IMR-90 (cell line): ENCODE measurements around the gene PIP5K1C. TPM values are rescaled to one million over a fixed set of nuclear protein-coding genes. Genes with fewer than 3 reads are reported as not detected.

ENCODE experiments used
- ATAC-seq: fragments of 200-7000 bp; cut with Tn5 transposase; 2 replicates; pipeline ENCODE4 v1.9.1; 2020; ENCODE audit warnings: low read depth, mild to moderate bottlenecking, moderate library complexity
- BruUV-seq: library from RNA; stranded (reverse); fragments of 400-500 nt; replicated peaks from 2 replicates; lab custom pipeline; 2021; lab: Mats Ljungman, UMichigan
- CTCF ChIA-PET: fragments of 300-600 bp; formaldehyde crosslinking; extraction: SDS; loops from one replicate; lab custom pipeline; 2021; ENCODE audit warnings: antibody characterized with exemption; lab: Yijun Ruan, JAX
- POLR2A ChIA-PET: fragments of 300-600 bp; sonication (Branson Sonifier 250); formaldehyde crosslinking; loops from one replicate; lab custom pipeline; 2022; ENCODE audit warnings: antibody characterized with exemption; ENCODE audit not compliant: unreplicated experiment; lab: Charles Lee
- DNase-seq: peaks from one replicate; pipeline ENCODE4 v3.0.0; 2013
- H2AFZ ChIP-seq: replicated peaks from 2 replicates; pipeline ENCODE3; 2013; ENCODE audit warnings: low read length, mild to moderate bottlenecking; ENCODE audit not compliant: poor library complexity
- H2AK5ac ChIP-seq: 2 replicates; pipeline ENCODE4 v1.6.1; 2013; ENCODE audit warnings: low read depth, low read length, inconsistent platforms
- H2AK9ac ChIP-seq: replicated peaks from 2 replicates; pipeline ENCODE3; 2013; ENCODE audit warnings: mild to moderate bottlenecking, low read depth, low read length, moderate library complexity; ENCODE audit not compliant: poor library complexity
- H2BK120ac ChIP-seq: 2 replicates; pipeline ENCODE4 v1.6.1; 2013; ENCODE audit warnings: low read depth, low read length, inconsistent platforms
- H2BK15ac ChIP-seq: 3 replicates; pipeline ENCODE4 v1.6.1; 2013; ENCODE audit warnings: low read depth, low read length, inconsistent platforms
- H2BK20ac ChIP-seq: 2 replicates; pipeline ENCODE4 v1.6.1; 2013; ENCODE audit warnings: low read depth, mild to moderate bottlenecking, inconsistent platforms, low read length, moderate library complexity
- H2BK5ac ChIP-seq: 2 replicates; pipeline ENCODE4 v1.6.1; 2013; ENCODE audit warnings: mild to moderate bottlenecking, low read depth, low read length, inconsistent platforms; ENCODE audit not compliant: poor library complexity, severe bottlenecking
- H3K14ac ChIP-seq: replicated peaks from 2 replicates; pipeline ENCODE4 v1.6.1; 2013; ENCODE audit warnings: low read depth, low read length, inconsistent platforms
- H3K18ac ChIP-seq: 2 replicates; pipeline ENCODE4 v1.6.1; 2013; ENCODE audit warnings: low read depth, low read length, control low read depth
- H3K23ac ChIP-seq: 2 replicates; pipeline ENCODE4 v1.6.1; 2013; ENCODE audit warnings: low read depth, low read length, inconsistent platforms
- H3K27ac ChIP-seq: 2 replicates; pipeline ENCODE4 v1.5.1; 2013; ENCODE audit warnings: mild to moderate bottlenecking, control low read depth, low read length; ENCODE audit not compliant: insufficient read depth
- H3K27me3 ChIP-seq: 2 replicates; pipeline ENCODE4 v1.6.1; 2013; ENCODE audit warnings: low read length; ENCODE audit not compliant: control insufficient read depth, insufficient read depth
- H3K36me3 ChIP-seq: 2 replicates; pipeline ENCODE4 v1.6.1; 2013; ENCODE audit warnings: low read length, mixed read lengths; ENCODE audit not compliant: control insufficient read depth, insufficient read depth
- H3K4ac ChIP-seq: 2 replicates; pipeline ENCODE4 v1.6.1; 2013; ENCODE audit warnings: low read depth, low read length, inconsistent platforms
- H3K4me1 ChIP-seq: 2 replicates; pipeline ENCODE4 v1.6.1; 2013; ENCODE audit warnings: low read length, mixed read lengths; ENCODE audit not compliant: control insufficient read depth, insufficient read depth
- H3K4me2 ChIP-seq: 2 replicates; pipeline ENCODE4 v1.6.1; 2013; ENCODE audit warnings: low read depth, mild to moderate bottlenecking, control low read depth, low read length, moderate library complexity
- H3K4me3 ChIP-seq: 2 replicates; pipeline ENCODE4 v1.5.1; 2013; ENCODE audit warnings: low read depth, mild to moderate bottlenecking, control low read depth, low read length, moderate library complexity; ENCODE audit not compliant: insufficient read depth
- H3K56ac ChIP-seq: 2 replicates; pipeline ENCODE4 v1.6.1; 2013; ENCODE audit warnings: low read length, inconsistent platforms; ENCODE audit not compliant: insufficient read depth; ENCODE audit errors: extremely low read depth
- H3K79me1 ChIP-seq, 2 experiments: 2 replicates each; pipeline ENCODE4 v1.6.1; 2013; ENCODE audit warnings: low read length in 2 of 2, inconsistent platforms in 1 of 2, low read depth in 1 of 2
- H3K9ac ChIP-seq: 2 replicates; pipeline ENCODE4 v1.6.1; 2013; ENCODE audit warnings: low read depth, low read length, control low read depth
- H3K9me1 ChIP-seq: 2 replicates; pipeline ENCODE4 v1.6.1; 2013; ENCODE audit warnings: low read length, inconsistent platforms; ENCODE audit not compliant: insufficient read depth
- H3K9me3 ChIP-seq: 2 replicates; pipeline ENCODE4 v1.6.1; 2013; ENCODE audit warnings: low read length; ENCODE audit not compliant: control insufficient read depth, insufficient read depth
- H4K20me1 ChIP-seq: 2 replicates; pipeline ENCODE4 v1.6.1; 2013; ENCODE audit warnings: low read length, inconsistent platforms; ENCODE audit not compliant: insufficient read depth
- H4K5ac ChIP-seq: 2 replicates; pipeline ENCODE4 v1.6.1; 2013; ENCODE audit warnings: mild to moderate bottlenecking, low read depth, low read length, control low read depth
- H4K8ac ChIP-seq, 2 experiments: 2 replicates each; pipeline ENCODE4 v1.6.1; 2013; ENCODE audit warnings: low read depth in 2 of 2, low read length in 2 of 2, control low read depth in 1 of 2, inconsistent platforms in 1 of 2
- H4K91ac ChIP-seq: 2 replicates; pipeline ENCODE4 v1.6.1; 2013; ENCODE audit warnings: low read depth, low read length, inconsistent platforms; ENCODE audit not compliant: insufficient read depth
- CEBPB ChIP-seq: IDR thresholded peaks from 2 replicates; pipeline ENCODE4 v1.6.1; 2012; ENCODE audit warnings: low read depth, low read length, improper control_type of control experiment
- FOS ChIP-seq: fragments of 150-350 bp; IDR thresholded peaks from 2 replicates; pipeline ENCODE4 v1.6.1; 2016; ENCODE audit warnings: low read depth, low read length
- MAFK ChIP-seq: IDR thresholded peaks from 2 replicates; pipeline ENCODE4 v1.6.1; 2012; ENCODE audit warnings: low read depth, low read length, improper control_type of control experiment
- MAZ ChIP-seq: IDR thresholded peaks from 2 replicates; pipeline ENCODE4 v1.6.1; 2012; ENCODE audit warnings: low read depth, mild to moderate bottlenecking, low read length, improper control_type of control experiment, moderate library complexity, borderline replicate concordance
- MXI1 ChIP-seq: IDR thresholded peaks from 2 replicates; pipeline ENCODE4 v1.6.1; 2012; ENCODE audit warnings: low read depth, mild to moderate bottlenecking, low read length, moderate library complexity, borderline replicate concordance
- POLR2A ChIP-seq: IDR thresholded peaks from 2 replicates; pipeline ENCODE4 v1.6.1; 2012; ENCODE audit warnings: mild to moderate bottlenecking, low read depth, low read length
- RAD21 ChIP-seq: IDR thresholded peaks from 2 replicates; pipeline ENCODE4 v1.6.1; 2012; ENCODE audit warnings: low read length, improper control_type of control experiment
- RCOR1 ChIP-seq: IDR thresholded peaks from 2 replicates; pipeline ENCODE4 v1.6.1; 2012; ENCODE audit warnings: mild to moderate bottlenecking, low read length, improper control_type of control experiment; ENCODE audit not compliant: insufficient replicate concordance
- RFX5 ChIP-seq: IDR thresholded peaks from 2 replicates; pipeline ENCODE4 v1.8.0; 2012; ENCODE audit warnings: low read depth, mild to moderate bottlenecking, low read length, moderate library complexity
- SMC3 ChIP-seq: fragments of 150-350 bp; IDR thresholded peaks from 2 replicates; pipeline ENCODE4 v1.6.1; 2016; ENCODE audit warnings: low read depth, mild to moderate bottlenecking, antibody characterized with exemption, low read length, moderate library complexity
- WGBS, 2 experiments: methylation state at CpG; one replicate each; pipeline versions ENCODE4 v1.1.5 to v1.1.7; 2013; ENCODE audit warnings: missing lambda C conversion rate in 2 of 2; ENCODE audit not compliant: insufficient read length in 1 of 2; ENCODE audit errors: extremely low coverage in 2 of 2; 5-methylcytosine and 5-hydroxymethylcytosine counted together
- dilution Hi-C: fragments of 300-500 bp; cut with HindIII; formaldehyde crosslinking; loops from one replicate; pipeline ENCODE4 v1.14.3; 2018; ENCODE audit warnings: low sequenced_read_pairs; ENCODE audit not compliant: unreplicated experiment
- in situ Hi-C: fragments of 300-500 bp; cut with MboI; formaldehyde crosslinking; loops from 3 replicates; pipeline ENCODE4 v1.14.3; 2019; ENCODE audit warnings: low sequenced_read_pairs, inconsistent platforms, mixed read lengths
- intact Hi-C: fragments of 100-400 bp; cut with micrococcal nuclease; formaldehyde crosslinking; loops from 2 replicates; pipeline ENCODE4 v1.10.0; 2022
- polyA plus RNA-seq, 3 experiments: library from polyadenylated mRNA; depleted of rRNA; stranded (reverse); fragments of >200 nt; gene quantifications; 2 replicates each; pipeline ENCODE4 v1.2.3, GENCODE V29; 2012; ENCODE audit warnings: low replicate concordance in 1 of 3
- total RNA-seq: library from RNA; depleted of rRNA; stranded (reverse); fragments of >200 nt; gene quantifications from 2 replicates; pipeline ENCODE4 v1.2.3, GENCODE V29; 2012
- TF ChIP-seq, protein P1 (sequence below): fragments of 150-350 bp; IDR thresholded peaks from 2 replicates; pipeline ENCODE4 v1.6.1; 2016; ENCODE audit warnings: low read depth, mild to moderate bottlenecking, low read length, moderate library complexity, borderline replicate concordance

The PIP5K1C gene
- total and polyA plus RNA-seq, 2 of the 4 experiments (the other 2 are of a cell fraction): 13.6 to 23.3 TPM

DNA sequence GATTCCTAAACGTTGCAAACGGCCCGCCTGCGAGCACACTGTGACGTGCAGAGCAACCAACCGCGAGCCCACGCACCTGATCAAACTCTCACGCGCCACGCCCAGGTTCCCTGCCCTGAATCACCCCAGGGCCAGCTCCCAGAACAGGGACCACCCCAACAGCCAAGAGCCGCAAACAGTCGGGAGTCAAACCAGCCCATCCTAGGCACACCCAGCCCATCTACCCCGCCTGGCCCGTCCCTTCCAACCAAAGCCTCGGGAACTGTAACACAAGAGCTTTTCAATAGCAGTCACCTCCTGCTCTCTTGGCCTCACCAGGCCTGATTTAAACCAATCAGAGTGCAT is 8.9 kb downstream of the PIP5K1C start:
- Histone ChIP-seq H4K8ac (no peak overlapping the region), H3K14ac (no peak overlapping the region), H3K4ac (no peak overlapping the region), H2BK15ac (no peak overlapping the region), H2AFZ (peak overlapping the region; percentile 7), H3K27me3 (no peaks in the 10 kb centered on the region), H3K4me2 (no peak overlapping the region), H3K27ac (no peak overlapping the region), H2AK9ac (no peak overlapping the region), H2BK120ac (no peak overlapping the region), H2BK20ac (no peak overlapping the region), H3K4me3 (no peak overlapping the region), H3K9me1 (peaks cover 6% of the 10 kb centered on the region), H2AK5ac (no peak overlapping the region), H4K5ac (no peak overlapping the region), H3K9me3 (no peaks in the 10 kb centered on the region), H3K4me1 (peaks cover 1% of the 10 kb centered on the region; the same call in 1 of the 2 replicates), H4K91ac (no peak overlapping the region), H3K18ac (no peak overlapping the region), H2BK5ac (no peak overlapping the region), H3K56ac (no peak overlapping the region), H3K36me3 (peaks cover 11% of the 10 kb centered on the region), H3K9ac (no peak overlapping the region), H3K23ac (no peak overlapping the region), H3K79me1 (peaks cover 20 to 66% of the 10 kb centered on the region in 2 experiments), H4K20me1 (peaks cover 89% of the 10 kb centered on the region)
- in situ Hi-C loops (no loop called here), dilution Hi-C loops (no loop called here), intact Hi-C loops (no loop called here)
- POLR2A ChIA-PET: no interaction called here
- DNase-seq (no peak), ATAC-seq (no peak)
- CTCF ChIA-PET: no interaction called here
- WGBS, 2 experiments: 95% methylated on average over 4 of the region's 16 CpGs; no CpG with 5 or more reads in 1 of the 2 experiments
- TF ChIP-seq RAD21 (no peak), MAZ (no peak), MXI1 (no peak), CEBPB (no peak), SMC3 (no peak), RCOR1 (no peak), POLR2A (no peak), FOS (no peak), RFX5 (no peak), MAFK (no peak)
- TF ChIP-seq, protein P1, sequence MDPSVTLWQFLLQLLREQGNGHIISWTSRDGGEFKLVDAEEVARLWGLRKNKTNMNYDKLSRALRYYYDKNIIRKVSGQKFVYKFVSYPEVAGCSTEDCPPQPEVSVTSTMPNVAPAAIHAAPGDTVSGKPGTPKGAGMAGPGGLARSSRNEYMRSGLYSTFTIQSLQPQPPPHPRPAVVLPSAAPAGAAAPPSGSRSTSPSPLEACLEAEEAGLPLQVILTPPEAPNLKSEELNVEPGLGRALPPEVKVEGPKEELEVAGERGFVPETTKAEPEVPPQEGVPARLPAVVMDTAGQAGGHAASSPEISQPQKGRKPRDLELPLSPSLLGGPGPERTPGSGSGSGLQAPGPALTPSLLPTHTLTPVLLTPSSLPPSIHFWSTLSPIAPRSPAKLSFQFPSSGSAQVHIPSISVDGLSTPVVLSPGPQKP: no peak
- no TSS peak for BruUV-seq
